ENCODE results near the gene BNC2. TPM values are rescaled to one million over a fixed set of nuclear protein-coding genes. Genes with fewer than 3 reads are reported as not detected.

BNC2 gene
- total and polyA plus RNA-seq, 2 donors (not counting 1 experiment from before 2014, with no cell fraction given), result 34.7 to 39.1 TPM

DNA sequence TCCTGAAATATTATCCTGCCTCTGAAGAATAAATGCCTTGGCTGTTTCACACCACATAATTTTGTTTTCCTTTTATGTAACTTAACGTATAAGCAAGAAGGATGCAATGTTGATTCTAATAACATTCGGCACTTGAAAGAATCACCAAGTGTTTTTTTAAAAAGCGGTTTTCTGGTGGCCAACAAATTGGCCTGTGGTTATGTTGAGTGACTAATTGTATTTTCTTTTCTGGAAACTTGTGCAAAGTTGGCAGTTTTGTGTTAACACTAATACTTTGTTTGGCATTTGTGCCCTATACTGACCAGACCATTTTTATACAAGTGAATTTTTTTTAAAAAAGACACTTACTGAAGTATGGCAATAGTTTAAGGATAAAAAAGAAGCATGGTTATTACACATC, 452.7 kb downstream of the BNC2 start:
- peak; percentile 70 to 83 for DNase-seq (ENCODE audit: low read depth in 2 of 2)
- Histone ChIP-seq H3K27me3 (ENCODE audit: control insufficient read depth, insufficient read depth, low read length) (no peaks in the 10 kb centered on the region), H4K20me1 (ENCODE audit: control insufficient read depth, extremely low read depth, insufficient read depth, low read length) (no peaks in the 10 kb centered on the region), H3K4me2 (ENCODE audit: extremely low read depth, insufficient read depth, low read length) (peak overlapping the region; percentile 93), H3K4me1 (ENCODE audit: control insufficient read depth, extremely low read depth, insufficient read depth, low read length) (peaks cover 16% of the 10 kb centered on the region), H3K27ac (ENCODE audit: insufficient read depth, low read length) (peak overlapping the region; percentile 74), H3K9me3 (ENCODE audit: control insufficient read depth, insufficient read depth, low read depth, low read length) (no peaks in the 10 kb centered on the region), H3K79me2 (ENCODE audit: control insufficient read depth, insufficient read depth, low read length) (no peaks in the 10 kb centered on the region), H3K4me3 (replicated peaks in 1 of 4; ENCODE audit: control extremely low read depth in 1 of 4, insufficient read depth in 1 of 4, low read depth in 3 of 4, low read length in 4 of 4) (peak overlapping the region; percentile 17 to 40 (median 28)), H3K36me3 (ENCODE audit: control insufficient read depth, insufficient read depth, low read length) (peaks cover 2% of the 10 kb centered on the region), H3K9ac (ENCODE audit: insufficient read depth, low read length) (no peak overlapping the region), H2AFZ (ENCODE audit: low read length) (no peak overlapping the region)
- no peak for TF ChIP-seq EZH2 (IDR thresholded peaks at IDR 0.05; ENCODE audit: low read length, missing control alignments)
- TF ChIP-seq, protein P1, sequence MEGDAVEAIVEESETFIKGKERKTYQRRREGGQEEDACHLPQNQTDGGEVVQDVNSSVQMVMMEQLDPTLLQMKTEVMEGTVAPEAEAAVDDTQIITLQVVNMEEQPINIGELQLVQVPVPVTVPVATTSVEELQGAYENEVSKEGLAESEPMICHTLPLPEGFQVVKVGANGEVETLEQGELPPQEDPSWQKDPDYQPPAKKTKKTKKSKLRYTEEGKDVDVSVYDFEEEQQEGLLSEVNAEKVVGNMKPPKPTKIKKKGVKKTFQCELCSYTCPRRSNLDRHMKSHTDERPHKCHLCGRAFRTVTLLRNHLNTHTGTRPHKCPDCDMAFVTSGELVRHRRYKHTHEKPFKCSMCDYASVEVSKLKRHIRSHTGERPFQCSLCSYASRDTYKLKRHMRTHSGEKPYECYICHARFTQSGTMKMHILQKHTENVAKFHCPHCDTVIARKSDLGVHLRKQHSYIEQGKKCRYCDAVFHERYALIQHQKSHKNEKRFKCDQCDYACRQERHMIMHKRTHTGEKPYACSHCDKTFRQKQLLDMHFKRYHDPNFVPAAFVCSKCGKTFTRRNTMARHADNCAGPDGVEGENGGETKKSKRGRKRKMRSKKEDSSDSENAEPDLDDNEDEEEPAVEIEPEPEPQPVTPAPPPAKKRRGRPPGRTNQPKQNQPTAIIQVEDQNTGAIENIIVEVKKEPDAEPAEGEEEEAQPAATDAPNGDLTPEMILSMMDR (conservative IDR thresholded peaks at IDR 0.05 in 1 of 2, IDR thresholded peaks at IDR 0.05 in 1 of 2; ENCODE audit: low read depth in 1 of 2, low read length in 2 of 2), result no peak

DNA sequence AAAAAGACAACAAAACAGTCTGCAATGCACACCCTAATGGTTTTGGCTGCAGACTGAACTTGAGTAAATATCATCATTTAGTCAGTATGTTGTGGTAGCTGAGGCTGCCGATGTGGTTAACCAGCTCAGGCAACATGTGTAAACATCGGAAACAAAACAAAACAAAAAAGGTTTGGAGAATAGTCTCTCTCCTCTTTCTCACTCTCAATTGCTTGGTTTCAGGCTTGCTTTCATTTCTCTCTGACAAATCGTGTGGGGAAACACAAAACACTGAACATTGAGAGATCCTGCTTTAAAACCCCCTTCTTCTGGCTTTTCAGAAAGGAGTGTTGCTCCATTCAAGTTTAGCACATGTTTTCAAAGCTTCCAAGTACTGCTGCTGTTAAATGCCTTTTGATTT, 453.3 kb downstream of the BNC2 start:
- Histone ChIP-seq H3K79me2 (ENCODE audit: control insufficient read depth, insufficient read depth, low read length) (no peaks in the 10 kb centered on the region), H3K4me3 (replicated peaks in 1 of 4; ENCODE audit: control extremely low read depth in 1 of 4, insufficient read depth in 1 of 4, low read depth in 3 of 4, low read length in 4 of 4) (peak overlapping the region; percentile 17 to 40 (median 28)), H4K20me1 (ENCODE audit: control insufficient read depth, extremely low read depth, insufficient read depth, low read length) (no peaks in the 10 kb centered on the region), H3K9ac (ENCODE audit: insufficient read depth, low read length) (no peak overlapping the region), H3K9me3 (ENCODE audit: control insufficient read depth, insufficient read depth, low read depth, low read length) (no peaks in the 10 kb centered on the region), H3K4me2 (ENCODE audit: extremely low read depth, insufficient read depth, low read length) (peak overlapping the region; percentile 93), H2AFZ (ENCODE audit: low read length) (no peak overlapping the region), H3K4me1 (ENCODE audit: control insufficient read depth, extremely low read depth, insufficient read depth, low read length) (peaks cover 18% of the 10 kb centered on the region), H3K36me3 (ENCODE audit: control insufficient read depth, insufficient read depth, low read length) (peaks cover 2% of the 10 kb centered on the region), H3K27me3 (ENCODE audit: control insufficient read depth, insufficient read depth, low read length) (no peaks in the 10 kb centered on the region), H3K27ac (ENCODE audit: insufficient read depth, low read length) (peak overlapping the region; percentile 74)
- TF ChIP-seq, protein P1 (conservative IDR thresholded peaks at IDR 0.05 in 1 of 2, IDR thresholded peaks at IDR 0.05 in 1 of 2; ENCODE audit: low read depth in 1 of 2, low read length in 2 of 2), result no peak
- TF ChIP-seq EZH2 (IDR thresholded peaks at IDR 0.05; ENCODE audit: low read length, missing control alignments), result no peak
- DNase-seq (ENCODE audit: low read depth in 2 of 2), result peak; percentile 95 to 97

GRCh38 chr9:16414451-16414850, 456.0 kb downstream of the BNC2 start:
- no peaks in the 10 kb centered on the region for H3K27me3 ChIP-seq (ENCODE audit: control insufficient read depth, insufficient read depth, low read length)
- TF ChIP-seq, protein P1 (conservative IDR thresholded peaks at IDR 0.05 in 1 of 2, IDR thresholded peaks at IDR 0.05 in 1 of 2; ENCODE audit: low read depth in 1 of 2, low read length in 2 of 2), result no peak
- no peak for TF ChIP-seq EZH2 (IDR thresholded peaks at IDR 0.05; ENCODE audit: low read length, missing control alignments)
- peaks cover 2% of the 10 kb centered on the region for H3K36me3 ChIP-seq (ENCODE audit: control insufficient read depth, insufficient read depth, low read length)
- peak overlapping the region; percentile 12 for H3K27ac ChIP-seq (ENCODE audit: insufficient read depth, low read length)
- H3K4me2 ChIP-seq (ENCODE audit: extremely low read depth, insufficient read depth, low read length), result no peak overlapping the region
- no peak overlapping the region for H3K9ac ChIP-seq (ENCODE audit: insufficient read depth, low read length)
- H2AFZ ChIP-seq (ENCODE audit: low read length), result no peak overlapping the region
- no peaks in the 10 kb centered on the region for H3K9me3 ChIP-seq (ENCODE audit: control insufficient read depth, insufficient read depth, low read depth, low read length)
- H3K79me2 ChIP-seq (ENCODE audit: control insufficient read depth, insufficient read depth, low read length), result no peaks in the 10 kb centered on the region
- peak; percentile 23 to 36 for DNase-seq (ENCODE audit: low read depth in 2 of 2)
- no peak overlapping the region for H3K4me3 ChIP-seq (replicated peaks in 1 of 4; ENCODE audit: control extremely low read depth in 1 of 4, insufficient read depth in 1 of 4, low read depth in 3 of 4, low read length in 4 of 4)
- no peaks in the 10 kb centered on the region for H4K20me1 ChIP-seq (ENCODE audit: control insufficient read depth, extremely low read depth, insufficient read depth, low read length)
- peaks cover 22% of the 10 kb centered on the region for H3K4me1 ChIP-seq (ENCODE audit: control insufficient read depth, extremely low read depth, insufficient read depth, low read length)

Data from fibroblast of lung (primary cell).